SU-DHL-6 (cell line): ENCODE results near the gene SC5D.

Experiments used
- H2AFZ ChIP-seq: fragments of 200-600 bp; sonication (generic); 2 replicates; pipeline ENCODE4 v1.6.1; 2014; ENCODE audit warnings: low read depth, mild to moderate bottlenecking, moderate library complexity, mixed read lengths, antibody characterized with exemption, low read length; ENCODE audit not compliant: severe bottlenecking
- H3F3A ChIP-seq: fragments of 200-600 bp; shearing (Covaris generic); 2 replicates; pipeline ENCODE4 v1.6.0; 2016; ENCODE audit warnings: antibody characterized with exemption, mild to moderate bottlenecking; ENCODE audit not compliant: insufficient read depth
- H3K27ac ChIP-seq: fragments of 200-600 bp; sonication (generic); 2 replicates; pipeline ENCODE4 v1.5.1; 2016; ENCODE audit warnings: low read depth, mild to moderate bottlenecking, low read length, moderate library complexity, mixed read lengths
- H3K27me3 ChIP-seq: fragments of 200-600 bp; sonication (generic), shearing (Covaris generic); 2 replicates; pipeline ENCODE4 v1.6.0; 2014; ENCODE audit warnings: mild to moderate bottlenecking, low read length
- H3K36me3 ChIP-seq: fragments of 200-600 bp; sonication (generic); 2 replicates; pipeline ENCODE4 v1.6.1; 2014; ENCODE audit warnings: mild to moderate bottlenecking, low read length, mixed read lengths
- H3K4me2 ChIP-seq: fragments of 300-600, 200-600 bp; shearing (Covaris generic), sonication (generic); 2 replicates; pipeline ENCODE4 v1.6.0; 2014; ENCODE audit warnings: low read length, low read depth, mild to moderate bottlenecking; ENCODE audit not compliant: poor library complexity, severe bottlenecking
- H3K4me3 ChIP-seq: fragments of 200-600 bp; sonication (generic); 2 replicates; pipeline ENCODE4 v1.5.1; 2014; ENCODE audit warnings: antibody characterized with exemption, low read length, mild to moderate bottlenecking, mixed read lengths; ENCODE audit not compliant: insufficient read depth, poor library complexity, severe bottlenecking
- H3K79me2 ChIP-seq: fragments of 200-600 bp; sonication (generic); 2 replicates; pipeline ENCODE4 v1.6.1; 2014; ENCODE audit warnings: mild to moderate bottlenecking, low read length, moderate library complexity; ENCODE audit not compliant: insufficient read depth
- H3K9ac ChIP-seq: fragments of 200-600 bp; sonication (generic); 2 replicates; pipeline ENCODE4 v1.7.0; 2014; ENCODE audit warnings: mild to moderate bottlenecking, low read length
- H3K9me2 ChIP-seq: fragments of 200-600 bp; sonication (generic); replicated peaks from 2 replicates; pipeline ENCODE4 v1.6.1; 2014; ENCODE audit warnings: low read length; ENCODE audit not compliant: insufficient read depth
- H3K9me3 ChIP-seq: fragments of 200-600 bp; sonication (generic); 2 replicates; pipeline ENCODE4 v1.6.1; 2014; ENCODE audit warnings: low read length, mixed read lengths; ENCODE audit not compliant: insufficient read depth
- H4K20me1 ChIP-seq: fragments of 200-600 bp; sonication (generic); 2 replicates; pipeline ENCODE4 v1.6.1; 2014; ENCODE audit warnings: low read depth, mild to moderate bottlenecking, antibody characterized with exemption, low read length, moderate library complexity, mixed read lengths
- EZH2phosphoT487 ChIP-seq: fragments of 200-600 bp; sonication (generic), shearing (Covaris generic); conservative IDR thresholded peaks from 2 replicates; pipeline ENCODE4 v1.6.1; 2018; ENCODE audit warnings: mild to moderate bottlenecking, antibody characterized with exemption, low read length, moderate library complexity, mixed read lengths
- TF ChIP-seq, protein P1 (sequence below): fragments of 200-600 bp; sonication (generic); IDR thresholded peaks from one replicate; pipeline ENCODE4 v1.5.1; 2017; ENCODE audit warnings: antibody characterized with exemption, mild to moderate bottlenecking, low read length, moderate library complexity; ENCODE audit not compliant: insufficient read depth, poor library complexity, severe bottlenecking

The SC5D gene

DNA sequence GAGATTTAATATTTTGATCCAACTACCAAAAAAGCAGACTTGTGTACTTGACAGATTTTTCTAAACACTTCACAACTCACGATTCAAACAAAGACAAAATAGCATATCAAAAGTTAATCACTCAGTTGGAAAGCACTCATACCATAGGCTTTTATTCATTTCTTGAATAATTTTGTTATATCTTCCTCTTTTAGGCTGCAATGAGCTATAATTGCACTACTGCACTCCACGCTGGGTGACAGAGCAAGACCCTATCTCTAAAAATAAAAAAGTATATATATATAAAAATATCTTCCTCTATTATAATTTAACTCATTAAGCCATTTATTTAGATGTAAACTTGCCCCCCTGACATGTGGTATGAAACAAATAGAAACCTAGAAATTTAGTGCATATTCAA, 19.9 kb downstream of the SC5D start:
- Histone ChIP-seq H4K20me1 (no peaks in the 10 kb centered on the region), H3K4me2 (peak overlapping the region; percentile 54), H3F3A (peaks cover 27% of the 10 kb centered on the region), H3K27ac (peak overlapping the region; percentile 52; the same call in 1 of the 2 replicates), H3K79me2 (no peaks in the 10 kb centered on the region), H2AFZ (no peak overlapping the region), H3K9ac (no peak overlapping the region), H3K27me3 (no peaks in the 10 kb centered on the region), H3K9me2 (no peaks in the 10 kb centered on the region), H3K4me3 (peak overlapping the region; percentile 14), H3K9me3 (no peaks in the 10 kb centered on the region), H3K36me3 (peaks cover 13% of the 10 kb centered on the region; the same call in 1 of the 2 replicates)
- TF ChIP-seq, protein P1, sequence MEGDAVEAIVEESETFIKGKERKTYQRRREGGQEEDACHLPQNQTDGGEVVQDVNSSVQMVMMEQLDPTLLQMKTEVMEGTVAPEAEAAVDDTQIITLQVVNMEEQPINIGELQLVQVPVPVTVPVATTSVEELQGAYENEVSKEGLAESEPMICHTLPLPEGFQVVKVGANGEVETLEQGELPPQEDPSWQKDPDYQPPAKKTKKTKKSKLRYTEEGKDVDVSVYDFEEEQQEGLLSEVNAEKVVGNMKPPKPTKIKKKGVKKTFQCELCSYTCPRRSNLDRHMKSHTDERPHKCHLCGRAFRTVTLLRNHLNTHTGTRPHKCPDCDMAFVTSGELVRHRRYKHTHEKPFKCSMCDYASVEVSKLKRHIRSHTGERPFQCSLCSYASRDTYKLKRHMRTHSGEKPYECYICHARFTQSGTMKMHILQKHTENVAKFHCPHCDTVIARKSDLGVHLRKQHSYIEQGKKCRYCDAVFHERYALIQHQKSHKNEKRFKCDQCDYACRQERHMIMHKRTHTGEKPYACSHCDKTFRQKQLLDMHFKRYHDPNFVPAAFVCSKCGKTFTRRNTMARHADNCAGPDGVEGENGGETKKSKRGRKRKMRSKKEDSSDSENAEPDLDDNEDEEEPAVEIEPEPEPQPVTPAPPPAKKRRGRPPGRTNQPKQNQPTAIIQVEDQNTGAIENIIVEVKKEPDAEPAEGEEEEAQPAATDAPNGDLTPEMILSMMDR = no peak
- no peak for TF ChIP-seq EZH2phosphoT487

DNA sequence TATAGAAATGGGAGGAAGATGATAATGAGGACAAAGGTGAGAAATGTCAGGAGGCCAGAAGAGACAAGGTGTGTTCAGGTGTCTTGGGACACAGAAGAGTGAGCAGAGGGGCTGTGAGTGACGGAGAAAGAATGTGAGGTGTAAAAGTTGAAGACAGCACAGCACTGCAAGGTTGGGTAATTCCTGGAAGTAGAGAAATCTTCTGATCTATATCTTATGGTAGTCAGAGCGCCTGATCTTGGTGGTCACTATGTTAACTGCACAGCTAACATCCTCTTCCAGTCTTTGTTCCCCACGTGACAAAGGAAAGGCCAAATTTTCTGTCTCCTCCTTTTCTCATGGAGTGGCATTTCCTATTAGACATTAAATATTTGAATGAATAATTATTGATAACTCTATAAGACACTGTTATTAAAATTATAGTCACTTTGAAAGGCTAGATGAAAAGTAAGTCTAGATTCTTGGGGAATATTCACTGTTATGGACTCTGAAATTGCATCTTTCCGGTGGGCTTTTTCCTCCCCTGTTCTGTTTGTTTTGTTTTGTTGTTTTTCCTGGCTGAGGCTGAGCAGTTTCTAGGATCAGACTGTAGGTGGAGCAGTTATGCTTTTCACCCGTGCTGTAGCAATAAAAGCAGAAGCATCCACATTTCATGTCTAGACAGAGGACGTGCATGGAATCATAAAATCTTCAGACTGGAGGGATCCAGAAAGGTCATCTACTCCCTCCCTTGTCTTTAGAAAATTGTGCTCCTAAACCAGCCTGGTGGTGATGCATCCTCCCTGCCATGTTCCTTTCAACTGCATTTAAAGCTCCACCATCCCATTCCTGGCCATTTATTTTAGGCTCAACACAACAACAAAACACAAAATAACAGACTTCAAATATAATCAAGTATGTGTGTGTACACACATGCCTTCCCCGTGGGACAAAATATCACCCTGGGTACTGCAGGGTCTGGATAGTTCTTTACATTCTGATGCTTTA, 26.6 kb downstream of the SC5D start:
- Histone ChIP-seq H3K27me3 (no peaks in the 10 kb centered on the region), H3K9me2 (no peaks in the 10 kb centered on the region), H4K20me1 (no peaks in the 10 kb centered on the region), H3K9ac (no peak overlapping the region), H3F3A (no peaks in the 10 kb centered on the region), H3K36me3 (no peaks in the 10 kb centered on the region), H3K9me3 (no peaks in the 10 kb centered on the region), H3K27ac (no peak overlapping the region), H2AFZ (no peak overlapping the region), H3K79me2 (no peaks in the 10 kb centered on the region), H3K4me2 (no peak overlapping the region), H3K4me3 (no peak overlapping the region)
- TF ChIP-seq, protein P1 = peak; percentile 79
- no peak for TF ChIP-seq EZH2phosphoT487

DNA sequence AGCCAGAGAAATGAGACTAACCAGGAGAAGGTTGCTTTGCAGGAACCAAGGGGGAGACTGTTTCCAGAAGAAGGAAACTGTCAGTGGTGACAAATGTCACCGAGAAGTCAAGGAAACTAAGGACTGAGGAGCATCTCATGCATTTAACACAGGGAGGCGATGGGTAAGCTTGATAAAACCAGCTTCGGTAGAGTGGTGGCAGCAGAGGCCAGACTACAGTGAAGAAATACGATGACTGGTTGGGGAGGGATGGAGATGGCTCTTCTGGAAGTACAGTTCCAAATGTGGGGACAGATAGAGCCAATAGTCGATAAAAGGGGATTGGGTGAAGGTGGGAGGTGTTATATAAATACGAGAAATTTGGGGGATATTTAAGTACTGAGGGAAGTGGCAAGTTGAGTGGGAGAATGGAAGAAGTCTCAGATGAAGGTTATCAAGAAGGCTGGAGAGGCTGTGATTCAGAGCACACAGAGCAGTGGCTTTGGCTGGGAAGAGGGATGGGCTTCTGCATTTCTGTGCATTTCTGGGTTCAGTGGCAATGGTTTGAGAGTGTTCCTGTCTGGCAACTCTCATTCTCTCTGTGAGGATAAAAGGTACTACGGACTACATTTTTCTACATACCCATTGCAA, 29.2 kb downstream of the SC5D start:
- H3K9ac ChIP-seq = no peak overlapping the region
- H3K36me3 ChIP-seq = no peaks in the 10 kb centered on the region
- no peaks in the 10 kb centered on the region for H3K9me3 ChIP-seq
- H3K79me2 ChIP-seq = no peaks in the 10 kb centered on the region
- H3K4me3 ChIP-seq = no peak overlapping the region
- H3K9me2 ChIP-seq = no peaks in the 10 kb centered on the region
- TF ChIP-seq EZH2phosphoT487 = no peak
- TF ChIP-seq, protein P1 = peak; percentile 70
- H4K20me1 ChIP-seq = no peaks in the 10 kb centered on the region
- H2AFZ ChIP-seq = no peak overlapping the region
- H3F3A ChIP-seq = peaks cover 6% of the 10 kb centered on the region; the same call in 1 of the 2 replicates
- H3K27me3 ChIP-seq = no peaks in the 10 kb centered on the region
- H3K27ac ChIP-seq = no peak overlapping the region
- H3K4me2 ChIP-seq = no peak overlapping the region
